CD1c-positive myeloid dendritic cell (primary cell): ENCODE data around the gene PHTF1.
"Not testable (repeated sequence)": the region's sequence is repeated elsewhere in the genome, so short reads cannot be mapped to it uniquely, and the experiment has no call there.

Experiments
- DNase-seq: peaks from one replicate; pipeline ENCODE4 v3.0.0-alpha.2; 2016; ENCODE audit errors: extremely low spot score

The PHTF1 gene

DNA sequence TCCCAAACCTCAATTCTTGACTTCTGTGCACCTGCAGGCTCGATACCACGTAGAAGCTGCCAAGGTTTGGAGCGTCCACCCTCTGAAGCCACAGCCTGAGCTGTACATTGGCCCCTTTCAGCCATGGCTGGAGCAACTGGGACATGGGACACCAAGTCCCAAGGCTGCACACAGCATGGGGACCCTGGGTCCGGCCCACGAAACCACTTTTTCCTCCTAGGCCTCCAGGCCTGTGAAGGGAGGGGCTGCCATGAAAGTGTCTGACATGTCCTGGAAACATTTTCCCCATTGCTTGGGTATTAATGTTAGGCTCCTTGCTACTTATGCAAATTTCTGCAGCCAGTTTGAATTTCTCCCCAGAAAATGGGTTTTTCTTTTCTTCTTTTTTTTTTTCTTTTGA is 40.7 kb downstream of the PHTF1 start:
- not testable (repeated sequence) for DNase-seq

DNA sequence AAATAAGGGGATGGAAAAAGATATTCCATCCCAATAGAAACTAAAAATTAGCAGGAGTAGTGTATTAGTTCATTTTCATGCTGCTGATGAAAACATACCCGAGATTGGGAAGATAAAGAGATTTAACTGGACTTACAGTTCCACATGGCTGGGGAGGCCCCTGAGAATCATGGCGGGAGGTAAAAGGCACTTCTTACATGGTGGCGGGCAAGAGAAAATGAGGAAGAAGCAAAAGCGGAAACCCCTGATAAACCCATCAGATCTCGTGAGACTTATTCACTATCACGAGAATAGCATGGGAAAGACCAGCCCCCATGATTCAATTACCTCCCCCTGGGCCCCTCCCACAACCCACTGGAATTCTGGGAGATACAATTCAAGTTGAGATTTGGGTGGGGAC is 41.8 kb downstream of the PHTF1 start:
- DNase-seq, result not testable (repeated sequence)

DNA sequence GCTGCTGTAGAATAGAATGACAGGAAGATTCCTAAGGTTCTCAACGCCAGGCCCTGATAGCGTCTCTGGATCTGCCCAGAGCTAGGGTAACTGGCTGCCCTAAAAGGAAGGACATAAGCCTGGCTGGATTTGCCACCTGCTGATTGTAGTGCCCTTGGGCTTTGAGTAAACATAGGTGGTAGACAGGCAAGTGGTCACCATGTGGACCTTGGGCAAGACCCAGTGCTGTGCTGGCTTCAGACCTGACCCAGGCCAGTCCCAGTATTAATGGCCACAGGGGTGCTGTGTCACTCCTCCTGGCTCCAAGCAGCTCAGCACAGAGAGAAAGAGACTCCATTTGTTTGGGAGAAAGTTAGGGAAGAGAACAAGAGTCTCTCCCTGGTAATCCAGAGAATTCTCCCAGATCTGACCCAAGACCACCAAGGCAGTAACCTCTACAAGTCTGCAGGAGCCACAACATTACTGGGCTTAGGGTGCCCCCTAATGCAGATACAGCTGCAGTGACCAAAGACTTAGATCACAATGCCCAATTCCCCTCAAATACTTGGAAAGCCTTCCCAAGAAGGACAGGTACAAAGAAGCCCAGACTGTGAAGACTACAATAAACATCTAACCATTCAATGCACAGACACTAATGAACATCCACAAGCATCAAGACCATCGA is 44.5 kb downstream of the PHTF1 start:
- no peak for DNase-seq

DNA sequence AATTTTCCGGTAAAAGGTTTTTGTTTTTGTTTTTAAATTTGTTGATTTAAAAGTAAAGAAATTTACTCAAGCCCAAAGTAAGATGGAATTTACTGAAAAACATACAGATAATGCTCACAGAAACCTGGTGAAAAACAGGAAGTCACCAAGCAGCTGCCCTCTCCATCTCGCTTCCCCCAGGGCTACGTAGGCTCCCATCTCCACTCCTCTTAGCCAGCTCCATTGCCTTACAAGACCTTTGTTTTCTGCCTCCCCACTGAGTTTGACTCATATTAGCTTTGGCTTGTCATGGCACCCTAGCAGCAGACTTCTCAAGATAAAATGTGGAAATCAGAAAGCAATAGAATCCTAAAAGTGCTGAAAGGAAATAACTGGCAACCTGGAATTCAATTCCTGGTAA is 57.9 kb downstream of the PHTF1 start:
- peak; percentile 22 for DNase-seq

DNA sequence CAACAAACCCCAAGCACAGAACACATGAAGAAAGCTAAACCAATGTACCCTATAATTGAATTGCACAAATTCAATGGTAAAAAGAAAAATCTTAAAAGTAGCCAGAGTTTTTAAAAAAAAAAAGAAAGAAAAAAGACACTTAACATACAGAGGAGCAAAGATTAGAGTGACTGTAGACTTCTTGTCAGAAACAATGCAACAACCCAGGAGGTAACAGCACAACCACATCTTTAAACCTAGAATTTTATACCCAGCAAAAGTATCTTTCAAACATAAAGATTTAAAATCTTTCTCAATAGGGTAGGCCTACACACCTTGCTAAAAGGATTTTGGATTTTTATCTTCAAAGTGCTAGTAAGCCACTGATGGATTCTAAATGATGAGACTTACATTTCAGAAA is 64.4 kb downstream of the PHTF1 start:
- DNase-seq, result no peak

DNA sequence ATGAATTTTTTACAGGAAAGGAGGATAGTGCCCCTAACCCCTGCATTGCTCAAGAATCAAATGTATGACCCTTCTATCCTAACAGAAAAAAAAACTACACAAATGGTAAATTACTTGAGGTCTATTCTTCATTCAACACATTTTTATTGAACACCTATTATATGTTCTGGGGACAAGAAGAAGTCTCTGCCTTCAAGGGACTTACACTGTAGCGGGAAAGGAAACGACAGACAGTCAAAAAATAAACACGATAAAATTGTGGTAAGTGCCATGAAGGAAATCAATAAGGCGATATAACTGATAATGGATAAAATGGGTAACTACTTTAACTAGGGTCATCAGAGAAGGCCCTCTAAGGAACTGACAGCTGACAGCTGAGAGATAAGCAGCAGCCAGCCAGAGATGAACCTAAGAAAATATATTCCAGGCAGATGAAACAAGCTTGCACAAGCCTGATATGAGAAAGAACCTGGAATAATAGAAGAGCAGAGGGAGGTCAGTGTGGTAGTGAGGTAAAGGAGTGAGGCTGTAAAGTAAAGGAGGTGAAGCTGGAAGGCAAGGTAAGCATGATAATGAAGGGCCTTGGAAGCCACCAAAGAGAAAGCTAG is 66.4 kb downstream of the PHTF1 start:
- DNase-seq, result no peak

DNA sequence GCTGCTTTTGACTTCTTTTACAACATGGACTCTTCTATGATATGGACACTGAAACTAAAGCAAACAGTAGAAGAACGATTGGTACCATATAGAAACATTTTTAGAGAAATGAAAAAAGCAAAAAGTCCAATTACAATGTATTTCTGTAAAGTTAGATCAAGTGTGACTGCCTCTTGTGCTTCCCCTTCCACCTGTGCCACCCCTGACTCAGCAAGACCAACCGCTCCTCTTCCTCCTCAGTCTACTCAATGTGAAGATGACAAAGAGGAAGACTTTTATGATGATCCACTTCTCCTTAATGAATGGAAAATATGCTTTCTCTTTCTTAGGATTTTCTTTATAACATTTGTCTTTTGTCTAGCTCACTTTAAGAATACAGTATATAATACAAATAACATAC is 66.9 kb downstream of the PHTF1 start:
- DNase-seq, result peak; percentile 8

DNA sequence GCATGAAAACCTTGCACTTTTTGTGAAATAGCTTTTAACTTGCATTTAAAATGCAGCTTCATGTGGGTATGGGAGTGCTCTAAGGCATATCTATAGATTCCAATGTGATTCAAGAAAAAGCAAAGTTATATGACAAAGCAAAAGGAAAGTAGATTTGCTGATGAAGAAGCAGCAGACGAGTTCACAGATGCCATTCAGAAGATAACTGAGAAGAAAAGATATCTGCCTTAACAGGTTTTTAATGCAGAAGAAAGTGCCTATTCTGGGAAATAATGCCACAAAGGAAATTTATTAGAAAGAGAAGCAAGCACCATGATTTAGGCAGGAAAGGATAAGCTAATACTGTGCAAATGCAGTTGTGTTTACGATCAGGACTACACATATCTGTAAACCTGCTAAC is 68.1 kb downstream of the PHTF1 start:
- DNase-seq, result no peak

DNA sequence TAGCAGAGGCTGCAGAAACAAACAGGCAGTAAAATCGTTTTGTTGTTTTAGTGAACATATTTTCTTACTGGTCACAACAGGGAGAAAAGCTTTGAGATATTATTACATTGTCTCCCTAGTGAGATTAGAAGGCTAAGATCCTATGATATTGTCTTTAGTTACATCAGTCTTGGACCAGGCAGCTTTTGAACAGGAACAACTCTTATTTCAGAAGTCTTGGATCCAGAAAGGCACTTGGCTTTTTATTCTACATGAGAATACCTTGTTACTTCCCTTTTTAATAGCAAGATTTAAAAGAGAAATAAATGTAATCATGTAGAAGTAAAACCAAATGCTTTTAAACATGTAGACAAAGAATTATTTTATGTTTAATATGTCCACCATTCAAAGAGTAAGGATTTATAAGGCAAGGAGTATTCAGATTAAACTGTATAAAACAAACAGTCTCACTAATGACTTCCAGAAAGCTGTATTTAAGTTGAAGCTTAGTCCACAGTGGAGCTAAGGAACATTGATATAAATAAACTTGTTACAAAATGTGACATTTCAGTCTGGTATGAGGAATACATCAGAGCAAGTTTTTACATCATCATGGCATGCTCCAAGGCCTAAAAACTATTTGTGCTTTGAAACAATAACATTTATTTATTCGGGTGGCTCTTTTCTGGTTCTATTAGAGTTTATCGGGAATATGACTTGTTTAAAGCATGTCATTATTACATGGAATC is 72.2 kb downstream of the PHTF1 start:
- DNase-seq, result no peak

DNA sequence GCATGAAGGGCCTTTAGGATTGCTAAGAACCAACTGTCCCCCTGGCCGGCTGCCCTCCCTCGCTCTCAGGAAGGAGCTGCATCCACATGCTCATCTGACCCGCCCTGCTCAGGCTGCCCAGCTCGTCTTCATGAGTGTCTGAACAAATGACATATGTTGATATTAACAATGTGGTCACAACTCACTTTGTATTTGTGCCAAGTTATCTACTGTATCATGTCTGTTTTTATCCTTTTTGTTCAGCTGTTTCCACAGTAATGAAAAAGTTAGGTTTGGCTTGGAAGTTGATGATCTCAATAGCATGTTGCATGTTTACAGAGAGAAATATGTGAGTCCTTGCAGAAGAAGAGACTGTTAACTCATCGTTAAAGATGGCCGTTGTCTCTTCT is 75.1 kb downstream of the PHTF1 start:
- no peak for DNase-seq

DNA sequence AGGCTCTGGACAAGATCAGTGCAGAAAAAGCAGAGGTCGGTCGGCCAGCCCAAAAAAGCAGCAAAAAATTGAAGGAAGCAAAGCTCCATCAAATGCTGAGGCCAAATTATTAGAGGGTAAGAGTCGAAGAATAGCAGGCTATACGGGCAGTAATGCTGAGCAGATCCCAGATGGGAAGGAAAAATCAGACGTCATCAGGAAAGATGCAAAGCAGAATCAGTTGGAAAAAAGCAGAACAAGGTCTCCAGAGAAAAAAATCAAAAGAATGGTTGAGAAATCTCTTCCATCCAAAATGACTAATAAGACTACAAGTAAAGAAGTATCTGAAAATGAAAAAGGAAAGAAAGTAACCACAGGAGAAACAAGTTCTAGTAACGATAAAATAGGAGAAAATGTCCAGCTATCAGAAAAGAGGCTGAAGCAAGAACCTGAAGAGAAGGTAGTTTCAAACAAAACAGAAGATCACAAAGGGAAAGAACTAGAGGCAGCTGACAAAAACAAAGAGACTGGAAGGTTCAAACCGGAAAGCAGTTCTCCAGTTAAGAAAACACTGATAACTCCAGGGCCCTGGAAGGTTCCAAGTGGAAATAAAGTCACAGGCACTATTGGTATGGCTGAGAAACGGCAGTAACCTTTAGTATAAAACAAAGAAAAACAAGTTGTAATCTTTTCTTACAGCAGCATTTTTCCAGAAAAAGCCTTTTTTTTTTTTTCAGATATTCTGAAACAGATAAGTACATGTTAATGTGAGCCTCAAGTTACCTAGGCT is 75.7 kb downstream of the PHTF1 start:
- DNase-seq, result peak; percentile 30

DNA sequence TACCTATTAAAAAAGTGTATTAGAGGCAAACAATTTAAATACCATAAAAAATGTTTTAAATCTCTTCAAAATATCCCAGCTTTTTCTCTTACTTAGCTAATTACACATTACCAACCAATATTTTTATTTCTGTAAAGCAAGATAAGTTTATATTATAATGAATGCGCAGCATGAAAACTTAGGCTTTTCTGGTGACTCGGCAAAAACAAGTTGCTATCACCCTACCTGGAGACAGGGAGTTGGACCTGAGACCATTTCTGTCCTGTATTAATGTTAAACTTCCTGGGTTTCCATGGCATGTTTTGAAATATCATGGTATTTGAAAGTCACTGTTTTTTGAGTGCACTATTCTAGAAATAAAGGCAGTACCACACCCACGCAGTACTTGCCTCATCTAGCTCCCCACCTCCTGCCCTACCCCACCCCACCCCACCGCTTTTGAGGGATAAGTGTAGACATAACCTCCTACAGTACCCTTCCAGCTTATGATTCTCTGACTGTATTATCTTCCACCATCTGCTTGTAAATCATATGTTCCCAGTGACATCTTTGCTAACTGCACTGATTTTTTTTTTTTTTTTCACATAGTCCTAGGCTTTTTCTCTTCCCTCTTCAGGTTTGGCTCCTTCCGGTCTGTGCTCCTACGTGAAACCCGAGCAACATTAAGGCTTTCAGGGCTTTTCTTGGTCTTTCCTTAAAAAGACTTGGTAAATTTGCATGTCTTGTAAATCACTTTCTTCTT is 77.5 kb downstream of the PHTF1 start:
- DNase-seq, result no peak

DNA sequence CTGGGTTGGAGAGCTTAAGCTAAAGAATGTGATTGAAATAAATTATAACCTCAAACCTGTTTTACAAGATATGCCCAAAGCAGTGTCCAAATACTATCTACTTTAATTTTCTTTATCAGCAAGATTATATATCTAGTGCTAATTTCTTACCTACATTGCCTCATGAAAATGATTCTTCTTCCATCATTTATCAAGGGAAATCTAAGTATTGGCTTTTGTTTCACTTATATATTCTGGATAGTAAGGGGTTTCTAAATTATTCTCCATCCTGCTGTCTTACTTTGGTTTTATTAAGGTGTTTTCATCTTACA is 81.2 kb downstream of the PHTF1 start:
- no peak for DNase-seq

DNA sequence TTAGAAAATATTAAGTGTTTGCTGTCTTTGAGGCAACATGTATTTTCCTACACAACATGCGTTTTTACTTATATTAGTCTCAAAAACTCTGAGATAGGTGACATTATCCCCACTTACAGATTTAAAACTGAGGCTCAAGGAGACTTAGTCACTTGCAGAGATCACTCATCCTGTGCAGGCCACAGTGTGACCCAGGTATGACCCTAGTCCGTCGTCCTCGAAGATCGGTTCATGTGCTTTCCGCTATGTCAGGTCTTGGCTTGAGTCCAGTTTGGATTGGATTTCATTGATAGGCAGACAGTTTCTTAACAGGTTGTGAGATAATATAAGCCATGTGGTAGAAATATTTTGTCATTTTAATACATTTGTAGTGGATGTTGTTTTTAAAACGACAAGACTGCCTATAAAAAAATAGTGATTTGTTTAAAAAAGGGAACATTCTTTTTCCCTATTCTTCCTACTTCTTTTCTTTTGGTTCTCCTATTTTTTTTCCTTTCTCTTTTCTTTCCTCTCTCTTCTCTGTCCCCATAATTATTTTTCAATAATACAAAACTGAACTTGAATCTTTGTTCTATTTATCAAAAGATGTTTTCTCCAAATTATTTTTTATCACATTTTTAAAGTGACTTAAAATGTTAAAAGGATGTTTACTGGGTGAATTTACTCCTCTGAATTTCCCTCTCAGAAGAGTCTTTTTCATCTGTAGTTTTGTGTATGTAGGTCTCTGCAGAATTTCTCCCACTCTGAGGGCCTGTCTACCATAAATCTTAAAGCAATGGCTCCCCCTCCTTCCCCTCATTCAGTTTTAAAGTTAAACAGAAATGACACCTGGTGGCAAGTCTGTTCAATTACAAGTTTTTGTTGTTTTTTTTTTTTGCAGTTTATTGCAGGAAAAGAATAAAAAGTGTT is 81.8 kb downstream of the PHTF1 start:
- DNase-seq, result peak; percentile 56

DNA sequence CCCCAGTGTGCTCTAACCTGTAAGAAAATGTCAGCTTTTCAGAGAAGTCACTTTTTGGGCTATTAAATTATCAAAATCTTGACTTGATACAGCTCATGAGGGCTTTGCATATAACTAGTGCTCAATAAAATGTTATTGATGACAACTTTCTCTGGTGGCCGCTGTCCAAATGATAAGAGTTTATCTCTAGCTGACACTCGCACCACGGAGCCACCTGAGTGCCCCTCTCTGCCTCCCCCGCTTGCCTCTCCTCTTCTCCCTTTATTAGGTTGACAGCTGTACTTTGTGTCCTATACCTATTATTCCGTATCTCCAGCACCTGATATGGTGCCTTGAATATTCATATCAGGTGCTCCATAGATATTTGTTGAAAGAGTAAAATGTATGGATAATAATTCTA is 82.8 kb downstream of the PHTF1 start:
- no peak for DNase-seq

DNA sequence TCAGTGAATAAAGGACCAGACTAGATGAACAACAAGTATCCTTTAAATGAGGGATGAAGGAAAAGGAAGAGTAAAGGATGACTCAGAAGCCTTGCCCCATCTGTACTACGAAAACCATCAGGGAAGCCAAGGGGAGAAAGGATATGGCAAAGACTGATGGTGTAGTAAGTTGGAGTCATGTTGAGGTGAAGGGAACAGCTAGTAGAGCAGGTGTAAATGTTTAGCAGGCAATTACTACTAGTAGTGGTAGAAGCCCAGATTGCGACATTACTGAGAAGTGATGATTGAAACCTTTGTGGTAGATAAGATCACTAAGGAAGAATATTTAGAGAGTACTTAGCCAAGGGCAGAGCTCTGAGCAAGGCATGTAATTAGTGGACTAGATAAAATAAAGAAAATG is 84.0 kb downstream of the PHTF1 start:
- DNase-seq, result no peak

DNA sequence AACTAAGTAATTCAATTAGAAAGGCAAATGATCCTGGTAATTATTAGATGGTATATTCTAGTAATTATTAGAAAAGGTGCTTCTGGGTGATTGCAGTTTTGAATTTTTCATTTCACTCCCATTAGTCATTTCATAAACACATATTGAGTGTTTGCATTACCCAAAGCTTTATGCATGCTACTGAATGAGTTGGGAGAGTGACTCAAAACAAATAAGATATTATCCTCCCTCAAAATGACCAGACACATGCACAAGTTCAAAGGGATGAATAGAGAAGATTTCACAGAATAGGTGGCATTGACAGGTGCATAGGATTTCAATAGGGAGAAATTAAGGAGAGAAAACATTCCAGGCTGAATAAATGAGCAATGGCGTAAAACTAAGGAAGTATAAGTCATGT is 84.7 kb downstream of the PHTF1 start:
- DNase-seq, result no peak

DNA sequence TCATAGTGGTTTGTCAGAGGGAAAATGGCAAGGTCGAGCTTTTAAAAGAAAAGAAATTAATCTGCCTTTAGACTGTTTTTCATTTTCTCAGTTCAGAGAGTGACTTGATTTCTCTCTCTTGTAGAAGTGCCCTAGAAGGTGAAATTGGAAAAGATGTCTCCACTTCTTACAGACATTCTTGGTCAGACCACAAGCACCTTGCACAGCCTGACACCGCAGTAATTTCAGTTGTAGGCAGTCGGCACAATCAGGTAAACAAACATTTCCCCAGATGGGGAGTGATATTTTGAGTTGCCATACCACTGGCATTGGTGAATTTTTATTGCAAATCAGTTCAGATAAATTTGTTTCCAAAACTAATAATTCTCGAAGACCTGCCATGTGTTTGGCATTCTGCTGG is 86.8 kb downstream of the PHTF1 start:
- DNase-seq, result no peak

DNA sequence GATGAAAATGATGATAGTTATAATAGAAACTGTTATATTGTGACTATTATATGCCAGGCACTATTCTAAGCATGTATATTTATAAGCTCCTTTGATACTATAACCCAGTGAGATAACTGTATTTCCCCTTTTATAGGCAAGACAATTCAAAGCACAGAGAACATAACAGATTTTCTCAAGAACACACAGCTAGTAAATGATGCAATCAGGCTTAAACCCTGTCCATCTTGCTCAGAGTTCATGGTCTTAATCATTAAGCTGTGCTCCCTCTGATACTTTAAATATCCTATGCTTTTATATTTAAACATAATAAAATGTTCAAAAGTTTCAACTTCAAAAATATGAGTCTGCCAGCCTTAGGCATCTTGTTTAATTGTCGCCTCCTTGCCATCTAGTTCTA is 88.6 kb downstream of the PHTF1 start:
- DNase-seq, result no peak

DNA sequence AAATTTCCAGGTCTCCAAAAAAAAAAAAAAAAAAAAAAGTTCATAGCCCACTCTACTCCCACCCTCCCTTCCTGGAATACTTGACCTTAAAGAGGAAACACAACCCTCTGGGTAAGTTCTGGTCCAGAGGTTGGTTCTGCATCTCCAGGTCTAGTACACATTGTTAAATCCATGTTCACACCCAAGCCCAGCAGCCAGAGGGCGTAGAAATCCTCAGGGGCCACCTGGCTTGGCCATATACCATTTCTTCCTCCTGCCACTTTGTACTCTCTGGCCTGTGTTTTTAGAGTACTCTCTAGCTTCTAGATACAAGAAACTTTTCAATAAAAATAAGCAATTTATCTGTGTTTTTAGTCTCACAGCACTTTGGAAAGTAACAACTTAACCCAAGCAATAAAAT is 89.3 kb downstream of the PHTF1 start:
- no peak for DNase-seq

DNA sequence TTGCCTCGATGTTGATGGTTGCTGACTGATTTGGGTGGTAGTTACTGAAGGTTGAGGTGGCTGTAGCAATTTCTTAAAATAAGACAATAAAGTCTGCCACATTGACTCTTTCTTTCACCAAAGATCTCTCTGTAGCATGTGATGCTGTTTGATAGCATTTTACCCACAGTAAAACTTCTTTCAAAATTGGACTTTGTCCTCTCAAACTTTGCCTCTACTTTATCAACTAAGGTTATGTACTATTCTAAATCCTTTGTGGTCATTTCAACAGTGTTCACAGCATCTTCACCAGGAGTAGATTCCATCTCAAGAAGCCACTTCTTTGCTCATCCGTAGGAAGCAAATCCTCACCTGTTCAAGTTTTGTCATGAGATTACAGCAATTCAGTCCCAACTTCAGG is 93.2 kb downstream of the PHTF1 start:
- DNase-seq, result no peak
